ENCODE data around the gene RPTN.

The RPTN gene

GRCh38 chr1:152110860-152111514, 48.0 kb downstream of the RPTN start:
- DNase-seq: peak; percentile 28

GRCh38 chr1:152110365-152110859, 48.6 kb downstream of the RPTN start:
- DNase-seq: no peak

- DNase-seq: no peak
Observed at GRCh38 chr1:152109998-152110294, 49.1 kb downstream of the RPTN start.

GRCh38 chr1:152109231-152109997, 49.6 kb downstream of the RPTN start:
- DNase-seq: no peak

- no peak for DNase-seq
Observed at GRCh38 chr1:152108882-152109222, 50.2 kb downstream of the RPTN start.

GRCh38 chr1:152107984-152108881, 50.8 kb downstream of the RPTN start:
- no peak for DNase-seq

- no peak for DNase-seq
Observed at GRCh38 chr1:152107031-152107983, 51.7 kb downstream of the RPTN start.

- DNase-seq: no peak
Observed at GRCh38 chr1:152104854-152105253, 54.2 kb downstream of the RPTN start.
